ENCODE data around the gene CACHD1.
"Not testable (repeated sequence)": the region's sequence is repeated elsewhere in the genome, so short reads cannot be mapped to it uniquely, and the experiment has no call there.

Gene CACHD1

GRCh38 chr1:64597113-64597512 is 127.2 kb downstream of the CACHD1 start:
- DNase-seq, result no peak

GRCh38 chr1:64598100-64598571 is 128.2 kb downstream of the CACHD1 start:
- DNase-seq, result no peak

- no peak for DNase-seq
Observed at GRCh38 chr1:64599242-64599641, 129.3 kb downstream of the CACHD1 start.

GRCh38 chr1:64601207-64601606 is 131.3 kb downstream of the CACHD1 start:
- no peak for DNase-seq

GRCh38 chr1:64608005-64608650 is 138.2 kb downstream of the CACHD1 start:
- no peak for DNase-seq

- DNase-seq, result no peak
Observed at GRCh38 chr1:64608651-64609048, 138.7 kb downstream of the CACHD1 start.

- not testable (repeated sequence) for DNase-seq
Observed at GRCh38 chr1:64610950-64611349, 141.0 kb downstream of the CACHD1 start.

GRCh38 chr1:64616039-64616438 is 146.1 kb downstream of the CACHD1 start:
- DNase-seq, result no peak

- no peak for DNase-seq
Observed at GRCh38 chr1:64623750-64624191, 153.8 kb downstream of the CACHD1 start.

- no peak for DNase-seq
Observed at GRCh38 chr1:64624218-64624713, 154.3 kb downstream of the CACHD1 start.

GRCh38 chr1:64624808-64625207 is 154.9 kb downstream of the CACHD1 start:
- no peak for DNase-seq

GRCh38 chr1:64630611-64631010 is 160.7 kb downstream of the CACHD1 start:
- no peak for DNase-seq

- DNase-seq, result no peak
Observed at GRCh38 chr1:64631346-64632034, 161.6 kb downstream of the CACHD1 start.

- DNase-seq, result no peak
Observed at GRCh38 chr1:64632936-64633335, 163.0 kb downstream of the CACHD1 start.

GRCh38 chr1:64645735-64646134 is 175.8 kb downstream of the CACHD1 start:
- no peak for DNase-seq

GRCh38 chr1:64650411-64650810 is 180.5 kb downstream of the CACHD1 start:
- DNase-seq, result no peak

GRCh38 chr1:64651841-64652240 is 181.9 kb downstream of the CACHD1 start:
- no peak for DNase-seq

GRCh38 chr1:64653466-64653865 is 183.5 kb downstream of the CACHD1 start:
- no peak for DNase-seq

GRCh38 chr1:64654519-64655341 is 184.8 kb downstream of the CACHD1 start:
- DNase-seq, result no peak

- no peak for DNase-seq
Observed at GRCh38 chr1:64655861-64656260, 185.9 kb downstream of the CACHD1 start.

- DNase-seq, result no peak
Observed at GRCh38 chr1:64659478-64660138, 189.7 kb downstream of the CACHD1 start.

- no peak for DNase-seq
Observed at GRCh38 chr1:64663668-64664067, 193.7 kb downstream of the CACHD1 start.

- no peak for DNase-seq
Observed at GRCh38 chr1:64664299-64664698, 194.4 kb downstream of the CACHD1 start.
